GM06990 (cell line): ENCODE data around the gene BRMS1L.
"Not testable (repeated sequence)": the region's sequence is repeated elsewhere in the genome, so short reads cannot be mapped to it uniquely, and the experiment has no call there.

ENCODE experiments used
- DNase-seq: peaks from one replicate; pipeline ENCODE4 v3.0.0-alpha.2; 2011; ENCODE audit not compliant: insufficient read length; ENCODE audit errors: extremely low read depth
- H3K27me3 ChIP-seq: replicated peaks from 2 replicates; pipeline ENCODE4 v1.6.0; 2011; ENCODE audit warnings: low read length; ENCODE audit not compliant: control insufficient read depth, insufficient read depth
- H3K36me3 ChIP-seq: 2 replicates; pipeline ENCODE4 v1.5.1; 2011; ENCODE audit warnings: low read length; ENCODE audit not compliant: control insufficient read depth, insufficient read depth
- H3K4me3 ChIP-seq: replicated peaks from 2 replicates; pipeline ENCODE4 v1.5.1; 2011; ENCODE audit warnings: low read depth, mild to moderate bottlenecking, control low read depth, low read length
- TF ChIP-seq, protein P1 (sequence below): IDR thresholded peaks from 2 replicates; pipeline ENCODE4 v1.5.1; 2011; ENCODE audit warnings: low read length, control low read depth, mild to moderate bottlenecking, inconsistent platforms; ENCODE audit not compliant: insufficient read depth, poor library complexity, severe bottlenecking

Gene BRMS1L

GRCh38 chr14:35819591-35820540 is 6.3 kb upstream of the BRMS1L start:
- no peaks in the 10 kb centered on the region for H3K36me3 ChIP-seq
- TF ChIP-seq, protein P1, sequence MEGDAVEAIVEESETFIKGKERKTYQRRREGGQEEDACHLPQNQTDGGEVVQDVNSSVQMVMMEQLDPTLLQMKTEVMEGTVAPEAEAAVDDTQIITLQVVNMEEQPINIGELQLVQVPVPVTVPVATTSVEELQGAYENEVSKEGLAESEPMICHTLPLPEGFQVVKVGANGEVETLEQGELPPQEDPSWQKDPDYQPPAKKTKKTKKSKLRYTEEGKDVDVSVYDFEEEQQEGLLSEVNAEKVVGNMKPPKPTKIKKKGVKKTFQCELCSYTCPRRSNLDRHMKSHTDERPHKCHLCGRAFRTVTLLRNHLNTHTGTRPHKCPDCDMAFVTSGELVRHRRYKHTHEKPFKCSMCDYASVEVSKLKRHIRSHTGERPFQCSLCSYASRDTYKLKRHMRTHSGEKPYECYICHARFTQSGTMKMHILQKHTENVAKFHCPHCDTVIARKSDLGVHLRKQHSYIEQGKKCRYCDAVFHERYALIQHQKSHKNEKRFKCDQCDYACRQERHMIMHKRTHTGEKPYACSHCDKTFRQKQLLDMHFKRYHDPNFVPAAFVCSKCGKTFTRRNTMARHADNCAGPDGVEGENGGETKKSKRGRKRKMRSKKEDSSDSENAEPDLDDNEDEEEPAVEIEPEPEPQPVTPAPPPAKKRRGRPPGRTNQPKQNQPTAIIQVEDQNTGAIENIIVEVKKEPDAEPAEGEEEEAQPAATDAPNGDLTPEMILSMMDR = no peak

DNA sequence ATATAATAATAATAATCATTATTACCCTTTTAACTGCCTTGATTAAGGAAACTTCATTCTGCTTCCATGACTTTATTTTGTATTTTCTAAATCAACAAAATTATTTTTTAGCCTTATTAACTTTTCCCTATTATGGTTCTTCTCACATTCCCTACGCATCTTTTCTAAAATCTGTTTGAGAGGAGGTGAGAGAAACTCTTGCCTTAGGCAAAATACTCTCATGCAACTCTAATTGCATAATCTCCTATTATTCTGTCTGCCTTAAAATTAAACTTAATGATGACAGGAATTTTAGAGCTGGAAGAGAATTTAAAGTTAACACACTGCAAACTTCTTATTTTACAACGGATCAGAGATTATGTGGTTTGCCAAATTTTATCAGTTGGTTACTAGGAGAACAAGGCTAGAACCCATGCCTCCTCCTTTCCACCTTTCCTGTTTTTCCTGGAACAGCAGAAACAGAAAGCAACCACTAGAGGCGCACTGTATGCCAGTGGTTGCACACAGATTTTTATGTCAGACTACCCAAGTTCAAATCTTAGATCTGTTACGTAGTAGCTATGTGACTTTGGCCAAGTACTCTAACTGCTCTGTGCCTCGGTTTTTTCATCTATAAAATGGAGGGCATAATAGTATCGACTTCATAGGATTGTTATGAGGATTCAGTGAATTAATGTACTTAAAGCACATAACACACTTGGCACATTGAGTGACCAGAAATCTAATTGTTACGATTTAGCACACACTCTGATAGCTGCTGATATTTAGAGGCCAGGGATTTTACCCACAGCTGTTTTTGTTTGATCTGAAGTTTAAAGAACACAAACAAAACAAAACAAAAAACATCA is 4.3 kb upstream of the BRMS1L start:
- no peak for DNase-seq
- Histone ChIP-seq H3K27me3 (no peaks in the 10 kb centered on the region), H3K36me3 (no peaks in the 10 kb centered on the region), H3K4me3 (no peak overlapping the region)
- TF ChIP-seq, protein P1 = peak; percentile 87

More at GRCh38 chr14:35819591-35820540, 6.3 kb upstream of the BRMS1L start:
- Histone ChIP-seq H3K4me3 (no peak overlapping the region), H3K27me3 (no peaks in the 10 kb centered on the region)
- no peak for DNase-seq

DNA sequence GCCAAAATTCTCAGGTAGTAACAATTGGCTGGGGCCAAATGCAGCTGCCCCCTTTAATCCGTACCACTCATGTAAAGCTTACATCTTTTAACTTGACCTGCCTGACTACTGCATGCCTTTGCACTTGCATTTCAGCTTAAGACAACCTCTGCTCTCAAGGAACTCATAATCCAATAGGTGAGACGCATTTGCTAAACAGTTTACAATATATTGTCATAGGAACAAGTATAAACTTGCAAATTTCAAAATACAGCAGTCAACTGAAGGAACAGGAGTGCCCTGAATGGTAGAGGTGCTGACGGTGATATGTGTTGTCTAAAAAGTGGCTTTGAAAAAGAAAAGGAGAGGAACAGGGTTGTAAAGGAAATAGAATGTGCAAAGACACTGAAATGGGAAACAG is 3.6 kb upstream of the BRMS1L start:
- no peak for DNase-seq
- no peak overlapping the region for H3K4me3 ChIP-seq
- TF ChIP-seq, protein P1 = no peak
- no peaks in the 10 kb centered on the region for H3K36me3 ChIP-seq
- H3K27me3 ChIP-seq = no peaks in the 10 kb centered on the region

DNA sequence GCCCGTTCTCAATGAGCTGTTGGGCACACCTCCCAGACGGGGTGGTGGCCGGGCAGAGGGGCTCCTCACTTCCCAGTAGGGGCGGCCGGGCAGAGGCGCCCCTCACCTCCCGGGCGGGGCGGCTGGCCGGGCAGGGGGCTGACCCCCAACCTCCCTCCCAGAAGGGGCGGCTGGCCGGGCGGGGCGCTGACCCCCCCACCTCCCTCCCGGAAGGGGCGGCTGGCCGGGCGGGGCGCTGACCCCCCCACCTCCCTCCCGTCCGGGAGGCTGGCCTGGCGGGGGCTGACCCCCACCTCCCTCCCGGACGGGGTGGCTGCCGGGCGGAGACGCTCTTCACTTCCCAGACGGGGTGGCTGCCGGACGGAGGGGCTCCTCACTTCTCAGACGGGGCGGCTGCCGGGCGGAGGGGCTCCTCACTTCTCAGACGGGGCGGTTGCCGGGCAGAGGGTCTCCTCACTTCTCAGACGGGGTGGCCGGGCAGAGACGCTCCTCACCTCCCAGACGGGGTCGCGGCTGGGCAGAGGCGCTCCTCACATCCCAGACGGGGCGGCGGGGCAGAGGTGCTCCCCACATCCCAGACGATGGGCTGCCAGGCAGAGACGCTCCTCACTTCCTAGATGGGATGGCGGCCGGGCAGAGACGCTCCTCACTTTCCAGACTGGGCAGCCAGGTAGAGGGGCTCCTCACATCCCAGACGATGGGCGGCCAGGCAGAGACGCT is 1.5 kb upstream of the BRMS1L start:
- not testable (repeated sequence) for H3K36me3 ChIP-seq, H3K27me3 ChIP-seq, DNase-seq, H3K4me3 ChIP-seq

GRCh38 chr14:35825968-35826217 is 245 bp upstream of the BRMS1L start:
- TF ChIP-seq, protein P1 = no peak
- DNase-seq = no peak
- Histone ChIP-seq H3K36me3 (no peaks in the 10 kb centered on the region), H3K4me3 (peak overlapping the region; percentile 53), H3K27me3 (no peaks in the 10 kb centered on the region)
